Measurements from ENCODE around the gene TNFRSF14.
A peak's percentile ranks its signal among the peaks of the same experiment; 100 is the strongest.
"Not testable (repeated sequence)": the region's sequence is repeated elsewhere in the genome, so short reads cannot be mapped to it uniquely, and the experiment has no call there.

TNFRSF14 gene

GRCh38 chr1:2569060-2569459 lies 12.9 kb downstream of the TNFRSF14 start:
- DNase-seq: no peak

GRCh38 chr1:2569703-2570102 lies 13.5 kb downstream of the TNFRSF14 start:
- not testable (repeated sequence) for DNase-seq

- DNase-seq: no peak
Measured at GRCh38 chr1:2570332-2570731, 14.2 kb downstream of the TNFRSF14 start.

- no peak for DNase-seq
Measured at GRCh38 chr1:2571348-2571747, 15.2 kb downstream of the TNFRSF14 start.

- no peak for DNase-seq
Measured at GRCh38 chr1:2573250-2573920, 17.2 kb downstream of the TNFRSF14 start.

- DNase-seq: no peak
Measured at GRCh38 chr1:2574350-2574749, 18.2 kb downstream of the TNFRSF14 start.

- DNase-seq: no peak
Measured at GRCh38 chr1:2575801-2576663, 19.9 kb downstream of the TNFRSF14 start.

GRCh38 chr1:2577565-2578075 lies 21.4 kb downstream of the TNFRSF14 start:
- DNase-seq: not testable (repeated sequence)

GRCh38 chr1:2578758-2579118 lies 22.6 kb downstream of the TNFRSF14 start:
- DNase-seq: no peak

- DNase-seq: no peak
Measured at GRCh38 chr1:2580691-2581090, 24.5 kb downstream of the TNFRSF14 start.

GRCh38 chr1:2582391-2582790 lies 26.2 kb downstream of the TNFRSF14 start:
- no peak for DNase-seq

GRCh38 chr1:2583331-2583791 lies 27.2 kb downstream of the TNFRSF14 start:
- DNase-seq: no peak

- DNase-seq: no peak
Measured at GRCh38 chr1:2583871-2584351, 27.7 kb downstream of the TNFRSF14 start.

- DNase-seq: no peak
Measured at GRCh38 chr1:2584686-2585317, 28.6 kb downstream of the TNFRSF14 start.

GRCh38 chr1:2585318-2586092 lies 29.3 kb downstream of the TNFRSF14 start:
- DNase-seq: no peak

- DNase-seq: peak; percentile 95
Measured at GRCh38 chr1:2586154-2587070, 30.2 kb downstream of the TNFRSF14 start, which contains the start of gene PRXL2B. TSS of gene PRXL2B (plus strand) at chr1:2586777. CDS start at chr1:2586886, 109 bp downstream.

GRCh38 chr1:2587071-2587859 lies 31.1 kb downstream of the TNFRSF14 start:
- no peak for DNase-seq

- DNase-seq: no peak
Measured at GRCh38 chr1:2587860-2588571, 31.8 kb downstream of the TNFRSF14 start.

- no peak for DNase-seq
Measured at GRCh38 chr1:2588661-2589430, 32.7 kb downstream of the TNFRSF14 start.
